Measurements from ENCODE around the gene CREBBP. TPM values are rescaled to one million over a fixed set of nuclear protein-coding genes. Genes with fewer than 3 reads are reported as not detected.

Gene CREBBP
- total and polyA plus RNA-seq, 2 donors (not counting 3 experiments of a cell fraction or from before 2014, with no cell fraction given): 13.8 to 72.7 TPM

GRCh38 chr16:3854750-3855541 lies 25.6 kb downstream of the CREBBP start:
- Histone ChIP-seq H3K9me1 (replicated peaks; ENCODE audit: control insufficient read depth, extremely low read depth, insufficient read depth, low read length) (no peaks in the 10 kb centered on the region), H3K4me2 (ENCODE audit: insufficient read depth, low read length) (no peak overlapping the region), H3K36me3 (ENCODE audit: control insufficient read depth in 2 of 2, extremely low read depth in 1 of 2, insufficient read depth in 2 of 2, low read length in 2 of 2) (peaks cover 2 to 7% of the 10 kb centered on the region in 2 experiments), H3K9ac (replicated peaks; ENCODE audit: extremely low read depth, insufficient read depth, low read length) (no peak overlapping the region), H3K27ac (ENCODE audit: insufficient read depth, low read depth, low read length) (no peak overlapping the region), H3K4me3 (replicated peaks in 1 of 3; ENCODE audit: insufficient read depth in 1 of 3, low read depth in 1 of 3, low read length in 3 of 3) (no peak overlapping the region), H4K20me1 (replicated peaks; ENCODE audit: control insufficient read depth, extremely low read depth, insufficient read depth, low read length) (peaks cover 21% of the 10 kb centered on the region), H3K79me2 (ENCODE audit: control insufficient read depth, insufficient read depth, low read length) (peaks cover 87% of the 10 kb centered on the region), H3K27me3 (ENCODE audit: control insufficient read depth in 2 of 2, insufficient read depth in 2 of 2, low read length in 2 of 2) (no peaks in the 10 kb centered on the region), H3K9me3 (replicated peaks; ENCODE audit: control insufficient read depth, insufficient read depth, low read length) (no peaks in the 10 kb centered on the region), H3K4me1 (ENCODE audit: control insufficient read depth, extremely low read depth, insufficient read depth, low read length) (no peaks in the 10 kb centered on the region), H2AFZ (ENCODE audit: low read depth, low read length) (no peak overlapping the region)
- DNase-seq (ENCODE audit: low read depth, low spot score) (no peak), FAIRE-seq (no peak)
- TF ChIP-seq POLR2A (IDR thresholded peaks at IDR 0.05; ENCODE audit: low read depth, low read length) (no peak), POLR2AphosphoS5 (IDR thresholded peaks at IDR 0.05; ENCODE audit: insufficient read depth, low read depth, low read length) (no peak), EZH2 (IDR thresholded peaks at IDR 0.05; ENCODE audit: borderline replicate concordance, low read depth, low read length, severe bottlenecking) (no peak), MYC (IDR thresholded peaks at IDR 0.05; ENCODE audit: low read depth, low read length) (no peak), FOS (IDR thresholded peaks at IDR 0.05; ENCODE audit: borderline replicate concordance, insufficient read depth, low read length) (no peak), GATA2 (IDR thresholded peaks at IDR 0.05; ENCODE audit: insufficient read depth, insufficient read length, low read depth, low read length) (no peak), JUN (IDR thresholded peaks at IDR 0.05; ENCODE audit: borderline replicate concordance, insufficient read depth, insufficient read length, low read depth) (no peak)
- TF ChIP-seq, protein P1, sequence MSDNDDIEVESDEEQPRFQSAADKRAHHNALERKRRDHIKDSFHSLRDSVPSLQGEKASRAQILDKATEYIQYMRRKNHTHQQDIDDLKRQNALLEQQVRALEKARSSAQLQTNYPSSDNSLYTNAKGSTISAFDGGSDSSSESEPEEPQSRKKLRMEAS (IDR thresholded peaks at IDR 0.05; ENCODE audit: insufficient read depth, insufficient read length): no peak
- TF ChIP-seq, protein P2, sequence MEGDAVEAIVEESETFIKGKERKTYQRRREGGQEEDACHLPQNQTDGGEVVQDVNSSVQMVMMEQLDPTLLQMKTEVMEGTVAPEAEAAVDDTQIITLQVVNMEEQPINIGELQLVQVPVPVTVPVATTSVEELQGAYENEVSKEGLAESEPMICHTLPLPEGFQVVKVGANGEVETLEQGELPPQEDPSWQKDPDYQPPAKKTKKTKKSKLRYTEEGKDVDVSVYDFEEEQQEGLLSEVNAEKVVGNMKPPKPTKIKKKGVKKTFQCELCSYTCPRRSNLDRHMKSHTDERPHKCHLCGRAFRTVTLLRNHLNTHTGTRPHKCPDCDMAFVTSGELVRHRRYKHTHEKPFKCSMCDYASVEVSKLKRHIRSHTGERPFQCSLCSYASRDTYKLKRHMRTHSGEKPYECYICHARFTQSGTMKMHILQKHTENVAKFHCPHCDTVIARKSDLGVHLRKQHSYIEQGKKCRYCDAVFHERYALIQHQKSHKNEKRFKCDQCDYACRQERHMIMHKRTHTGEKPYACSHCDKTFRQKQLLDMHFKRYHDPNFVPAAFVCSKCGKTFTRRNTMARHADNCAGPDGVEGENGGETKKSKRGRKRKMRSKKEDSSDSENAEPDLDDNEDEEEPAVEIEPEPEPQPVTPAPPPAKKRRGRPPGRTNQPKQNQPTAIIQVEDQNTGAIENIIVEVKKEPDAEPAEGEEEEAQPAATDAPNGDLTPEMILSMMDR (IDR thresholded peaks at IDR 0.05; ENCODE audit: extremely low read depth in 1 of 2, insufficient read depth in 1 of 2, low read depth in 1 of 2, low read length in 2 of 2): no peak
- dilution Hi-C loops (cut with MboI; ENCODE audit: extremely low pct_ligation_motif_present, low sequenced_read_pairs): no loop called here
- ChIA-PET POLR2A (no interaction called here), CTCF (no interaction called here)
- intact Hi-C loops (cut with micrococcal nuclease): no loop called here
- no TSS peak for BruUV-seq (replicated peaks)

Measured in endothelial cell of umbilical vein (primary cell).